ENCODE data around the gene GUCD1. TPM values are rescaled to one million over a fixed set of nuclear protein-coding genes. Genes with fewer than 3 reads are reported as not detected.
A peak's percentile ranks its signal among the peaks of the same experiment; 100 is the strongest.

The GUCD1 gene
- total RNA-seq, 1 experiment from 2014 or later, result 65.8 TPM

GRCh38 chr22:24563246-24563645 is 8.3 kb upstream of the GUCD1 start:
- intact Hi-C loops (cut with micrococcal nuclease), result no loop called here
- Histone ChIP-seq H3K9me3 (ENCODE audit: low read length) (no peaks in the 10 kb centered on the region), H2AFZ (ENCODE audit: low read length) (no peak overlapping the region), H3K79me2 (ENCODE audit: low read length) (peaks cover 88% of the 10 kb centered on the region), H3K9ac (ENCODE audit: low read length) (no peak overlapping the region), H4K20me1 (ENCODE audit: low read length) (peaks cover 37% of the 10 kb centered on the region; the same call in 1 of the 2 replicates), H3K36me3 (ENCODE audit: low read depth, low read length) (peaks cover 40% of the 10 kb centered on the region), H3K27ac (ENCODE audit: low read length) (no peak overlapping the region), H3K9me2 (replicated peaks; ENCODE audit: low read length) (no peaks in the 10 kb centered on the region), H3K4me2 (ENCODE audit: low read length) (no peak overlapping the region), H3K4me1 (ENCODE audit: insufficient read depth, low read length) (no peaks in the 10 kb centered on the region), H3K4me3 (ENCODE audit: low read length) (no peak overlapping the region), H3K27me3 (ENCODE audit: low read length) (no peaks in the 10 kb centered on the region), H3F3A (ENCODE audit: low read length, unreplicated experiment) (no peaks in the 10 kb centered on the region)
- BruUV-seq (replicated peaks), result no TSS peak
- TF ChIP-seq, protein P1, sequence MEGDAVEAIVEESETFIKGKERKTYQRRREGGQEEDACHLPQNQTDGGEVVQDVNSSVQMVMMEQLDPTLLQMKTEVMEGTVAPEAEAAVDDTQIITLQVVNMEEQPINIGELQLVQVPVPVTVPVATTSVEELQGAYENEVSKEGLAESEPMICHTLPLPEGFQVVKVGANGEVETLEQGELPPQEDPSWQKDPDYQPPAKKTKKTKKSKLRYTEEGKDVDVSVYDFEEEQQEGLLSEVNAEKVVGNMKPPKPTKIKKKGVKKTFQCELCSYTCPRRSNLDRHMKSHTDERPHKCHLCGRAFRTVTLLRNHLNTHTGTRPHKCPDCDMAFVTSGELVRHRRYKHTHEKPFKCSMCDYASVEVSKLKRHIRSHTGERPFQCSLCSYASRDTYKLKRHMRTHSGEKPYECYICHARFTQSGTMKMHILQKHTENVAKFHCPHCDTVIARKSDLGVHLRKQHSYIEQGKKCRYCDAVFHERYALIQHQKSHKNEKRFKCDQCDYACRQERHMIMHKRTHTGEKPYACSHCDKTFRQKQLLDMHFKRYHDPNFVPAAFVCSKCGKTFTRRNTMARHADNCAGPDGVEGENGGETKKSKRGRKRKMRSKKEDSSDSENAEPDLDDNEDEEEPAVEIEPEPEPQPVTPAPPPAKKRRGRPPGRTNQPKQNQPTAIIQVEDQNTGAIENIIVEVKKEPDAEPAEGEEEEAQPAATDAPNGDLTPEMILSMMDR (conservative IDR thresholded peaks at IDR 0.05; ENCODE audit: low read depth, low read length), result no peak
- TF ChIP-seq EZH2phosphoT487 (IDR thresholded peaks at IDR 0.05; ENCODE audit: borderline replicate concordance, low read length) (no peak), EZH2 (IDR thresholded peaks at IDR 0.05; ENCODE audit: low read length, unreplicated experiment) (no peak)
- ATAC-seq, result no peak
- ChIA-PET CTCF (no interaction called here), POLR2A (ENCODE audit: unreplicated experiment) (no interaction called here)
- DNase-seq, result no peak

DNA sequence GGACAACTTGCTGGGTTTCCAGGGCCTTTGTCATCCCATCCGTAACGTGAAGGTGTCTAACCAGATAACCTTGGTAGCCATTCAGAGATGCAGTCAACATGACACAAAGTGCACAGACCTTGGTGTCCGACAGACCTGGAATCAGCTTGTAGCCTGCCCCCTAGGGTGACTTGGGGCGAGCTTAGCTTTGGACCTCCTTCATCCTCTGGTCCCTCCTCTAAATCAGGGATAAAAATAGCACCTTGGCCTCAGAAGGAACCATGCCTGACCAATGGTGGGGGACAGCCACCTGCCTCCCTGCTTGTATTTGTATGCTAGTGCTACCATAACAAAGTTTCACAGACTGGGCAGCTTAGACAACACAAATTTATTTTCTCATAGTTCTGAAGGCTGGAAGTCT is 4.5 kb upstream of the GUCD1 start:
- no peak overlapping the region for H2AFZ ChIP-seq (ENCODE audit: low read length)
- H3K79me2 ChIP-seq (ENCODE audit: low read length), result peaks cover 85% of the 10 kb centered on the region
- H3K4me3 ChIP-seq (ENCODE audit: low read length), result no peak overlapping the region
- no peak overlapping the region for H3K9ac ChIP-seq (ENCODE audit: low read length)
- no TSS peak for BruUV-seq (replicated peaks)
- H4K20me1 ChIP-seq (ENCODE audit: low read length), result peaks cover 32% of the 10 kb centered on the region
- no peaks in the 10 kb centered on the region for H3K9me2 ChIP-seq (replicated peaks; ENCODE audit: low read length)
- no peaks in the 10 kb centered on the region for H3K9me3 ChIP-seq (ENCODE audit: low read length)
- peaks cover 39% of the 10 kb centered on the region for H3K36me3 ChIP-seq (ENCODE audit: low read depth, low read length)
- TF ChIP-seq EZH2phosphoT487 (IDR thresholded peaks at IDR 0.05; ENCODE audit: borderline replicate concordance, low read length) (no peak), EZH2 (IDR thresholded peaks at IDR 0.05; ENCODE audit: low read length, unreplicated experiment) (no peak)
- TF ChIP-seq, protein P1 (conservative IDR thresholded peaks at IDR 0.05; ENCODE audit: low read depth, low read length), result no peak
- no peak overlapping the region for H3K27ac ChIP-seq (ENCODE audit: low read length)
- H3K27me3 ChIP-seq (ENCODE audit: low read length), result no peaks in the 10 kb centered on the region
- DNase-seq (no peak), ATAC-seq (no peak)
- ChIA-PET POLR2A (ENCODE audit: unreplicated experiment) (no interaction called here), CTCF (no interaction called here)
- H3K4me2 ChIP-seq (ENCODE audit: low read length), result no peak overlapping the region
- H3K4me1 ChIP-seq (ENCODE audit: insufficient read depth, low read length), result peaks cover 10% of the 10 kb centered on the region; the same call in 1 of the 2 replicates
- intact Hi-C loops (cut with micrococcal nuclease), result no loop called here
- H3F3A ChIP-seq (ENCODE audit: low read length, unreplicated experiment), result no peaks in the 10 kb centered on the region

GRCh38 chr22:24555165-24556039 is 464 bp upstream of the GUCD1 start, which contains the start of gene SNRPD3:
TSS of gene SNRPD3 (plus strand) at chr22:24555999. CDS start at chr22:24557675, 1,676 bp downstream.
- Histone ChIP-seq H3K9me3 (ENCODE audit: low read length) (no peaks in the 10 kb centered on the region), H3K4me3 (ENCODE audit: low read length) (peak within 1 kb of the TSS; percentile 88), H3K27me3 (ENCODE audit: low read length) (no peaks in the 10 kb centered on the region), H3K4me2 (ENCODE audit: low read length) (peak within 1 kb of the TSS; percentile 98), H3K27ac (ENCODE audit: low read length) (peak within 1 kb of the TSS; percentile 85), H2AFZ (ENCODE audit: low read length) (peak within 1 kb of the TSS; percentile 98), H3F3A (ENCODE audit: low read length, unreplicated experiment) (no peaks in the 10 kb centered on the region), H3K79me2 (ENCODE audit: low read length) (peaks cover 76% of the 10 kb centered on the region), H3K9me2 (replicated peaks; ENCODE audit: low read length) (no peaks in the 10 kb centered on the region), H3K4me1 (ENCODE audit: insufficient read depth, low read length) (peaks cover 17% of the 10 kb centered on the region), H4K20me1 (ENCODE audit: low read length) (peaks cover 11% of the 10 kb centered on the region; the same call in 1 of the 2 replicates), H3K36me3 (ENCODE audit: low read depth, low read length) (peaks cover 25% of the 10 kb centered on the region), H3K9ac (ENCODE audit: low read length) (peak within 1 kb of the TSS; percentile 99)
- ChIA-PET POLR2A (ENCODE audit: unreplicated experiment) (interaction anchor here (0.6 kb wide), 2 partner anchors 18 to 29 kb away, joined by 3 to 4 read pairs; no protein-coding TSS in a partner anchor), CTCF (no interaction called here)
- BruUV-seq (replicated peaks), result no TSS peak
- intact Hi-C loops (cut with micrococcal nuclease), result no loop called here
- DNase-seq (peak; percentile 96), ATAC-seq (peak; percentile 83)
- TF ChIP-seq, protein P1 (conservative IDR thresholded peaks at IDR 0.05; ENCODE audit: low read depth, low read length), result no peak
- no peak for TF ChIP-seq EZH2 (IDR thresholded peaks at IDR 0.05; ENCODE audit: low read length, unreplicated experiment)
- TF ChIP-seq EZH2phosphoT487 (IDR thresholded peaks at IDR 0.05; ENCODE audit: borderline replicate concordance, low read length), result no peak

All from PC-3 (cell line).